ENCODE data around the gene GCSH.

Gene GCSH

DNA sequence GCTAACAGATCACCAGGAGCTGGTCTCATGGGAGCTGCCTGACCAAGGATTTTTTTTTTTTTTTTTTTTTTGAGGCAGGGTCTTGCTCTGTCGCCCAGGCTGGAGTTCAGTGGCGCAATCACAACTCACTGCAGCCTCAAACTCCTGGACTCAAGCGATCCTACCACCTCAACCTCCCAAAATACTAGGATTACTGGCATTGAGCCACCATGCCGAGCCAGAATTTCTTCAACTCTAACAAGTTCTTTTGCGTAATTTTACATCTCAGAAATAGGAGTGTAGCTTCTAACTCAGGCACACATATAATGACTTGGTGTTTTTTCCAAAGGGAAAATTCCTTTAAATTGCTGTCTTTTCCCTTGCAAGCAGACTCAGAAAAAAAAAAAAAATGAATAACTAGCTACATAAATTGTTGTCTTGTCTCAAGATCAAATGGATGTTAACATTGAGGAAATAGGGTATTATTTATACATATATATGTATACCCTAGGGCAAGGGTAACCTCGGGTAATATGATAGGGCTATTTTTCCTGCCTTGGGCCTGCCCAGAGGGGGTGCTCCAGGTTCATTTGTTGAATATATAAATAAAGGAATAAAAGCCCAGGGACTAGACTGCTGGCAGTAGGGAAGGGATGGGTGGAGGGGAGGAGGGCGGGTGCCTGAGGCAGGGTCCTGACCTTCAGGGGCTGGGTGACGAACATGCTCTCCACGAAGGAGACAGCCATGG is 42.8 kb upstream of the GCSH start:
- no peaks in the 10 kb centered on the region for H3K79me2 ChIP-seq
- H3K4me3 ChIP-seq (ENCODE audit: low read depth, low read length): no peak overlapping the region
- no peak overlapping the region for H3K4me2 ChIP-seq (ENCODE audit: low read length)
- no peaks in the 10 kb centered on the region for H3K4me1 ChIP-seq
- H3K36me3 ChIP-seq (ENCODE audit: control insufficient read depth, insufficient read depth, low read length): no peaks in the 10 kb centered on the region
- H3K27me3 ChIP-seq (ENCODE audit: control insufficient read depth, insufficient read depth, low read length): no peaks in the 10 kb centered on the region
- H3K27ac ChIP-seq: no peak overlapping the region
- H2AFZ ChIP-seq: no peak overlapping the region
- H3K9me3 ChIP-seq (ENCODE audit: control insufficient read depth, low read length): no peaks in the 10 kb centered on the region
- H3K9ac ChIP-seq: no peak overlapping the region
- no peak for TF ChIP-seq CTCF (IDR thresholded peaks at IDR 0.05)

DNA sequence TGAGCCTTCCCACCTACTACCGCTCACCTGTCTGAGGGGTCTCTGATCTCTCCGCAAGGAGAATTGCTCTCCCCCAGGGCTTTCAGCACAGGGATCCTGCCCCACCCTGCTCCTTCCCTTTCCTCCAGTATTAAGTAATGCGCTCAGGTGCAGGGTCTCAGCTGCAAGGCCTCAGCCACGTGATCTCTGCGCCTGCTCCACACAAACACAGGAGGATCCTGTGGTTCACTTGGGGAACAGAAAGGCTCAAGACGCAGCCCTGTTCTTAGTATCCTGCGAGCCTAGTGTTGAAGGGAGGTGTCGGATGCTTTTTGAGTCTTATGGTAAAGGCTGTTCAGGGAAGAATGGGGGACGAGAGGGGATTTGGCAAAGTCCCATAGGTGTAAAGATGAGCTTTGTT is 41.6 kb upstream of the GCSH start:
- H3K27me3 ChIP-seq (ENCODE audit: control insufficient read depth, insufficient read depth, low read length): no peaks in the 10 kb centered on the region
- no peak overlapping the region for H3K27ac ChIP-seq
- H3K9ac ChIP-seq: no peak overlapping the region
- TF ChIP-seq CTCF (IDR thresholded peaks at IDR 0.05): no peak
- no peak overlapping the region for H3K4me3 ChIP-seq (ENCODE audit: low read depth, low read length)
- no peak overlapping the region for H3K4me2 ChIP-seq (ENCODE audit: low read length)
- H3K36me3 ChIP-seq (ENCODE audit: control insufficient read depth, insufficient read depth, low read length): no peaks in the 10 kb centered on the region
- H3K4me1 ChIP-seq: no peaks in the 10 kb centered on the region
- H2AFZ ChIP-seq: no peak overlapping the region
- no peaks in the 10 kb centered on the region for H3K79me2 ChIP-seq
- no peaks in the 10 kb centered on the region for H3K9me3 ChIP-seq (ENCODE audit: control insufficient read depth, low read length)

DNA sequence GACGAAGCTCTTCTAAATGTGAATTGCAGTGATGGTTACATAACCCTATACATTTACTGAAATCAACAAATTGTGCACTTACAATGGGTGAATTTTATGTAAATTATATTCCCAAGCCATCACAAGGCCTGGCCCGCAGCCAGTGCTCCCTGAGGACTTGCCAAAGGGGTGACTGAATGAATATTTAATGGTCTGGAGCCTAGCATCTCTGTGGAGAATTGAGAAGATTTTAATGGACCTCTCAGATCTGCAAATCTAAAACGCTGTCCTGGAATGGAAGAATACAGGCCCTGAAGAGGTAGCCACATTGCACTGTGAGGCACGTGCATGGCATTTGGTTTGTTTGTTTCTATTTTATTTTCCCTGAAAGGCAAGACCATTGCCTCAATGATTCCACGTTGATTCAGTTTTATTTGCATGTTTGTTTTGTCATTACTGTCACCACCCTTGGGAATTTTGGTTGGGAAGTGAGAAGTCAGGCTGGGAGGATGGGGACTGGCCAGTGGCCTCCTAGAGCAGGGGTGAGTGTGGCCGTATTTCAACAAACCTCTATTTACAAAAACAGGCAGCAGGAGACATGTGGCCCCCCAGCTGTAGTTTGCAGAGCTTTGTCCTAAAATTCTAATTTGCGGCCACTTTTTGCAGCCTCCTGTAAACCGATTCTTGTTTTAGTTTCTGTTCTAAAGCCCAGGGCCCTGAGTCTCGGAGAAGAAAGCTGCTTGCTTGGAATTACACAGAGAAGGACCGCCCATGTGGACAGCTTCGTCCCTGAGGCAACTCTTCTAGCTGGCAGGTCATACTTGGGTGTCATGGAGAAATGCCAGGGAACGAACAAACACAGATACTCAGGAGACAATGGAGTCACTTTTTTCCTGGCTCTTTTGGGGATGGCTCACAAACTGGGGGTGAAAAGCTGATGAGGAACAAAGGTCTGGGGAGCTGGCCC is 40.5 kb upstream of the GCSH start:
- Histone ChIP-seq H3K9ac (no peak overlapping the region), H3K9me3 (ENCODE audit: control insufficient read depth, low read length) (no peaks in the 10 kb centered on the region), H3K4me3 (ENCODE audit: low read depth, low read length) (no peak overlapping the region), H3K36me3 (ENCODE audit: control insufficient read depth, insufficient read depth, low read length) (no peaks in the 10 kb centered on the region), H2AFZ (no peak overlapping the region), H3K27ac (no peak overlapping the region), H3K4me2 (ENCODE audit: low read length) (no peak overlapping the region), H3K27me3 (ENCODE audit: control insufficient read depth, insufficient read depth, low read length) (no peaks in the 10 kb centered on the region), H3K79me2 (no peaks in the 10 kb centered on the region), H3K4me1 (no peaks in the 10 kb centered on the region)
- TF ChIP-seq CTCF (IDR thresholded peaks at IDR 0.05): no peak

DNA sequence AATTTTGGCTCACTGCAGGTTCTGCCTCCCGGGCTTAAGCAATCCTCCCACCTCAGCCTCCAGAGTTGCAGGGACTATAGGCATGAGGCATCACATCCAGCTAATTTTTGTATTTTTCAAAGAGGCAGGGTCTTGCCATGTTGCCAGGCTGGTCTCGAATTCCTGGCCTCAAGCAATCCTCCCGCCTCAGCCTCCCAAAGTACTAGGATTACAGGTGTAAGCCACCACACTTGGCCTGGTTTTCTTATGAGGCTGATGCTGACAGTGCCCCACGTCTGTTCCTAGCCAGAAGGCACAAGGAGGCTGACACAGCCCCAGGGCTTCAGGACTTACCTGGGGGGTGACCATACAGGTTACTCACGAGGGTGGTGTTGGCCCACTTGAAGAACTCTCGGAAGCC is 33.9 kb upstream of the GCSH start:
- no peak overlapping the region for H3K4me2 ChIP-seq (ENCODE audit: low read length)
- H3K79me2 ChIP-seq: no peaks in the 10 kb centered on the region
- no peaks in the 10 kb centered on the region for H3K4me1 ChIP-seq
- TF ChIP-seq CTCF (IDR thresholded peaks at IDR 0.05): no peak
- H3K36me3 ChIP-seq (ENCODE audit: control insufficient read depth, insufficient read depth, low read length): no peaks in the 10 kb centered on the region
- no peak overlapping the region for H3K9ac ChIP-seq
- no peak overlapping the region for H2AFZ ChIP-seq
- H3K4me3 ChIP-seq (ENCODE audit: low read depth, low read length): no peak overlapping the region
- no peak overlapping the region for H3K27ac ChIP-seq
- no peaks in the 10 kb centered on the region for H3K9me3 ChIP-seq (ENCODE audit: control insufficient read depth, low read length)
- no peaks in the 10 kb centered on the region for H3K27me3 ChIP-seq (ENCODE audit: control insufficient read depth, insufficient read depth, low read length)
